LNCAP (cell line): ENCODE data around the gene PDCD2L.

Source experiments
- TF ChIP-seq, protein P1 (sequence below): fragments of 450-650 bp; IDR thresholded peaks from 2 replicates; pipeline ENCODE4 v1.5.1; 2017; ENCODE audit warnings: mild to moderate bottlenecking

The PDCD2L gene

DNA sequence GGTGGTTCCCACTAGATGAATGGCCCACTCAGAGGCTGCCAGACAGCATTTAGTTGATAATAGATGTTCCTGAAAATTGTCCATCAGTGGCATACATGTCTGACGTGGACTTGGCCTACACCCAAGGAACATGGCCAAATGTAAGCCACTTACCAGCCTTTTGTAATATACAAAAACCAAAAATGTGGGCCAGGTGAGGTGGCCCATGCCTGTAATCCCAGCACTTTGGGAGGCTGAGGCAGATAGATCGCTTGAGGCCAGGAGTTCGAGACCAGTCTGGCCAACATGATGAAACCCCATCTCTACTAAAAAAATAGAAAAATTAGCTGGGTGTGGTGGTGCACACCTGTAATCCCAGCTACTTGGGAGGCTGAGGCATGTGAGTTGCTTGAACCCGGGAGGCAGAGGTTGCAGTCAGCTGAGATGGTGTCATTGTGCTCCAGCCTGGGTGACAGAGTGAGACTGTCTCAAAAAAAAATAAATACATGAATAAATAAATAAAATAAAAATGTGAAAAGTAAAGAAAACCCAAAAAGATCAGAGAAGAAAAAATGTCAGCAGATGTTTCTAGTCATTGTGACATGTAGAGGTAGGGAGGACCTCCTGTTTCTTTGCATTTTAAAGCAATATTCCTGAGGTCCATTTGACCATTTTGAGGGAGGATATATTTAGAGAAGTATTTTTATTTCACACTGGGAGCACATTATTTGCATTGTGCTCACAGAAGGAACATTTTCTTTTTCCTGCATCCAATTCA is 70.2 kb downstream of the PDCD2L start:
- TF ChIP-seq, protein P1, sequence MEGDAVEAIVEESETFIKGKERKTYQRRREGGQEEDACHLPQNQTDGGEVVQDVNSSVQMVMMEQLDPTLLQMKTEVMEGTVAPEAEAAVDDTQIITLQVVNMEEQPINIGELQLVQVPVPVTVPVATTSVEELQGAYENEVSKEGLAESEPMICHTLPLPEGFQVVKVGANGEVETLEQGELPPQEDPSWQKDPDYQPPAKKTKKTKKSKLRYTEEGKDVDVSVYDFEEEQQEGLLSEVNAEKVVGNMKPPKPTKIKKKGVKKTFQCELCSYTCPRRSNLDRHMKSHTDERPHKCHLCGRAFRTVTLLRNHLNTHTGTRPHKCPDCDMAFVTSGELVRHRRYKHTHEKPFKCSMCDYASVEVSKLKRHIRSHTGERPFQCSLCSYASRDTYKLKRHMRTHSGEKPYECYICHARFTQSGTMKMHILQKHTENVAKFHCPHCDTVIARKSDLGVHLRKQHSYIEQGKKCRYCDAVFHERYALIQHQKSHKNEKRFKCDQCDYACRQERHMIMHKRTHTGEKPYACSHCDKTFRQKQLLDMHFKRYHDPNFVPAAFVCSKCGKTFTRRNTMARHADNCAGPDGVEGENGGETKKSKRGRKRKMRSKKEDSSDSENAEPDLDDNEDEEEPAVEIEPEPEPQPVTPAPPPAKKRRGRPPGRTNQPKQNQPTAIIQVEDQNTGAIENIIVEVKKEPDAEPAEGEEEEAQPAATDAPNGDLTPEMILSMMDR = no peak

DNA sequence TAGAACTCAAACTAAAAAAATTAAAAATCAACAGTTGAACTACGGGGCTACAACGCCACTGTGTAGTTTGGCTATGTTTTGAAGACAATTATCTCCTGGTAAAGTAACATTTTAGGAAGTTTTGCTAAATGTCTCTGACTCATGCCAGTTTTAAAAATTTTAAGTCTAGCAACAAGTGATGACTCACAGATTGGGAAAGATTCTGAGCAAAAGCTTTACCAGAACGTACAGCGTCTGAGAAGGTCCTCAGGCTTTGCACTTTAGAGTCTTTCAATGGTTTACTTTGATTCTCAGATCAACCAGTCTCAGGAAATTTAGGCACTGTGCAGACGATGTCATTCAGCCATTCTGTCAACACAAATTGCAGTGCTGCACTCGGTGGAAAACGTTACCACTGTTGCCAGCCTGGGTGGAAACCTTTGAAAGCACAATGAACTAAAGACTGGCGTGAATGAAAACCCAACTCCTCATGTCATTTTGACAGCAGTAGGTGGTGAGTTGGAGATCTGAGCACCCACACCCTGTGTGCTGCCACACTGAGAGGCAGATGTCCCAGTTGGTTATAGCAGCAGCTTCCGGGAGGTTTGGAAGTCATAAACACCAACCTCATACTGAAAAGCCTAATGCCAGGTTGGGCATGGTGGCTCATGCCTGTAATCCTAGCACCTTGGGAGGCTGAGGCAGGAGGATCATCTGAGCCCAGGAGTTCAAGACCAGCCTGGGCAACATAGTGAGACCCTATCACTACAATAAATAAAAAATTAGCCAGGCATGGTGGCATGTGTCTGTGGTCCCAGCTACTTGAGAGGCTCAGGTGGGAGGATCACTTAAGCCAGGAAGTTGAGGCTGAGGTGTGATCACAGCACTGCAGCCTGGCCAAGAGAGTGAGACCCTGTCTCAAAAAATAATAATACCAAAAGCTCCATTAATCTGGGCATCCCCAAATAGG is 71.1 kb downstream of the PDCD2L start:
- TF ChIP-seq, protein P1 = no peak
